Body of pancreas (tissue), 4 donors: ENCODE data around the gene RDH14.

ENCODE experiments used
- POLR2A ChIP-seq, 3 donors: fragments of 450-650 bp; IDR thresholded peaks; one replicate each; pipeline ENCODE4 v1.6.1; 2016; ENCODE audit warnings: antibody characterized with exemption in 3 of 3, mild to moderate bottlenecking in 2 of 3
- TF ChIP-seq, protein P1 (sequence below), 7 experiments: fragments of 450-650 bp in 4 of 7; fragments of 200-600 bp in 3 of 7; sonication (generic) in 3 of 7; IDR thresholded peaks; one replicate each; pipeline ENCODE4 v1.5.1; 2016 to 2019; ENCODE audit warnings: antibody characterized with exemption in 7 of 7

DNA sequence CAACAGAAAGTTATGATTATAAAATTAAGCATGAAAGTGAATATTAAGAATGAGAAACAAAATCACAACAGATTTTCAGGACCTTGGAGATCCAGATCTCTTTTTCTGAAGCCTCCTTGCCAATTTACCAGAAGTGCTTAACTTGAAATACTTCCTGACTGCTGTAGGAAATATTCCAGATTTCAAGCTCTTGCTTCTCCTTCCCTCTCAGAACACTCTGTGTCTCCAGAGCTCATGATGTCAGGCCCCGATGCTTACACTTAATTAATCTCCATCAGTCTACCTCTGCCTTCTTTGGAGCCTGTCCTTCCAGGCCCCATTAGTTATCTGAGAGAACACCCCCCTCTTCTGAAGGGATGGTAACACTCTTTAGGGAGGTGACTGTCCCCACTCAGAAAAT is 49.6 kb upstream of the RDH14 start:
- TF ChIP-seq POLR2A (IDR thresholded peaks at IDR 0.05) = no peak
- TF ChIP-seq, protein P1, sequence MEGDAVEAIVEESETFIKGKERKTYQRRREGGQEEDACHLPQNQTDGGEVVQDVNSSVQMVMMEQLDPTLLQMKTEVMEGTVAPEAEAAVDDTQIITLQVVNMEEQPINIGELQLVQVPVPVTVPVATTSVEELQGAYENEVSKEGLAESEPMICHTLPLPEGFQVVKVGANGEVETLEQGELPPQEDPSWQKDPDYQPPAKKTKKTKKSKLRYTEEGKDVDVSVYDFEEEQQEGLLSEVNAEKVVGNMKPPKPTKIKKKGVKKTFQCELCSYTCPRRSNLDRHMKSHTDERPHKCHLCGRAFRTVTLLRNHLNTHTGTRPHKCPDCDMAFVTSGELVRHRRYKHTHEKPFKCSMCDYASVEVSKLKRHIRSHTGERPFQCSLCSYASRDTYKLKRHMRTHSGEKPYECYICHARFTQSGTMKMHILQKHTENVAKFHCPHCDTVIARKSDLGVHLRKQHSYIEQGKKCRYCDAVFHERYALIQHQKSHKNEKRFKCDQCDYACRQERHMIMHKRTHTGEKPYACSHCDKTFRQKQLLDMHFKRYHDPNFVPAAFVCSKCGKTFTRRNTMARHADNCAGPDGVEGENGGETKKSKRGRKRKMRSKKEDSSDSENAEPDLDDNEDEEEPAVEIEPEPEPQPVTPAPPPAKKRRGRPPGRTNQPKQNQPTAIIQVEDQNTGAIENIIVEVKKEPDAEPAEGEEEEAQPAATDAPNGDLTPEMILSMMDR (IDR thresholded peaks at IDR 0.05) = no peak
